GM12872 (cell line): ENCODE measurements around the gene RND2.

Experiments used
- CTCF ChIP-seq: IDR thresholded peaks from 3 replicates; pipeline ENCODE4 v1.5.1; 2011; ENCODE audit warnings: low read depth, mild to moderate bottlenecking, low read length, moderate library complexity; ENCODE audit not compliant: insufficient read depth

Gene RND2

GRCh38 chr17:42999003-42999525, 26.0 kb upstream of the RND2 start:
- no peak for TF ChIP-seq CTCF

GRCh38 chr17:43003542-43004172, 21.4 kb upstream of the RND2 start:
- TF ChIP-seq CTCF = no peak

DNA sequence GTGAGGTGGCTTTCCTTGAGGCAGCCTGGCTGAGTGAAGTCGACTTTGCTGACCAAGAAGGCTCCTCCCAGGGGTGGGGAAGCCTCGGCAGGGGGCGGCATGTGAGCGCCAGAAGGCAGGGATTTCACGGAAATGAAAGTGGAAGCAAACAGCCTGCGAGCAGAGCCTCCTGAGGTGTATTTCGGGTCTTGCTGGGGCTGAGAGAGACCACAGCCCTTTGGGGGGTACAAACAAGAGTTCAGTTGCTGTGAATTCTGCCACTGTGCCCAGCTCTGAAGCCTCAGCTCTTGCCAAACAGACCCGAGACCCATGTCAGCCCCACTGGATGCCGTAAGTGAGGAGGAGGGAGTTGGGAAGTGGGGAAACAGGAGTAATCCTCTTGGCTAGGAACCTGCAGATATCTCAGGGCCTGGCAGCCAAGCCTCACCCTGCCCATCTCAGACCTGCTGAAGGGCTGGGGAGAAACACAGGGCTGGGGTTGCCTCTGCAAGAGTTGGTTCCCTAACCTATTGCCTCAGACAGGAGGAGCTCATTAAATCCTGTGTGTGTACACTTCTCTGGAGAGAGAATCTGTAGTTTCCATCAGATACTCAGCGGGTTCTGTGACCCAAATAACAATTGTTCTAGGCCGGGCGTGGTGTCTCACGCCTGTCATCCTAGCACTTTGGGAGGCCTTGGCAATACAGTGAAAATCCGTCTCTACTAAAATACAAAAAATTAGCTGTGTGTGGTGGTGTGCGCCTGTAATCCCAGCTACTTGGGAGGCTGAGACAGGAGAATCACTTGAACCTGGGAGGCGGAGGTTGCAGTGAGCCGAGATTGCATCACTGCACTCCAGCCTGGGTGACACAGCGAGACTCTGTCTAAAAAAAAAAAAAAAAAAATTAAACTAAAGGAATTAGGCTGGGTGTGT, 18.1 kb upstream of the RND2 start, which contains the start of gene IFI35:
TSS of gene IFI35 (plus strand) at position 146 of the 913 bp plus-strand sequence. CDS start at position 310, 164 bp downstream.
- peak; percentile 47 for TF ChIP-seq CTCF

DNA sequence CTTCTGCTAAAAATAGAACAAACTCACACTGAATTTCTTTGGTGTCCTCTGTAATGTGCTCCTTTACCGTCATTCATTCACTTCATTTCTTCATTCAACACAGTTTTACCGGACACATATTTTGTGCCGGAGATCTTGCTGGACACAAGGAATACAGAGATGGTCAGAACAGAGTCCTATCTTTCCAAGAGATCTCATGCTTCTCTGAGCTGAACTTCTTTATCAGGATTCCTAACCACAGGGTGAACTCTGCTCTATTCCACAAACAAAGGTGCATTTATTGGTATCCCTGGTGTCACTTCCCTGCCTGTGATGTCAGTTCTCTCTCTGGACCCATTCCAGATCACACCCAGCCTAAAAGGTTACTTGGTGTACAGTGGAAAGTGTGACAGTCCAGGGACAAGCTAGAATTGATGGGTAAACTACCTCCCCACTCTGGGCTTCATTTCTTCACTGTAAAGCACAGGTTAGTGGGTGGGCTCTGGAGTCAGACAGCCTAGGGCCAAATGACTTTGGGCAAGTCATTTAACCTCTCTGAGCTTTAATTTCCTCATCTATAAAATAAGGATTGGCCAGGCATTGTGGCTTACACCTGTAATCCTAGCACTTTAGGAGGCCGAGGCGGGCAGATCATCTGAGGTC, 14.2 kb upstream of the RND2 start:
- no peak for TF ChIP-seq CTCF

- no peak for TF ChIP-seq CTCF
These were observed 13.1 kb upstream of the RND2 start for GRCh38 chr17:43011728-43012472.

- TF ChIP-seq CTCF = no peak
These were observed 11.7 kb upstream of the RND2 start for GRCh38 chr17:43013296-43013695.
